Endothelial cell of umbilical vein (primary cell): ENCODE data around the gene PRKAG2. TPM values are rescaled to one million over a fixed set of nuclear protein-coding genes. Genes with fewer than 3 reads are reported as not detected.
"Not testable (repeated sequence)": the region's sequence is repeated elsewhere in the genome, so short reads cannot be mapped to it uniquely, and the experiment has no call there.

ENCODE experiments used
- BruUV-seq: library from RNA; stranded (reverse); fragments of 400-500 nt; replicated peaks from 2 replicates; lab custom pipeline; 2021; lab: Mats Ljungman, UMichigan
- CTCF ChIA-PET: fragments of 300-600, 350-600 bp; sonication (Branson Sonifier 250); formaldehyde crosslinking; loops from one replicate; lab custom pipeline; 2021; ENCODE audit warnings: antibody characterized with exemption, inconsistent platforms; lab: Charles Lee
- POLR2A ChIA-PET: fragments of 300-600, 350-600 bp; sonication (Branson Sonifier 250); formaldehyde crosslinking; loops from one replicate; lab custom pipeline; 2021; ENCODE audit warnings: antibody characterized with exemption, inconsistent platforms; lab: Charles Lee
- DNase-seq: peaks from one replicate; pipeline ENCODE4 v3.0.0-alpha.2; 2011; ENCODE audit warnings: low read depth, low spot score
- FAIRE-seq: peaks from 2 replicates; lab custom pipeline; 2011; peaks lifted over from hg19 to GRCh38; lab: Jason Lieb, UNC
- H2AFZ ChIP-seq: 2 replicates; pipeline ENCODE4 v1.6.0; 2012; ENCODE audit warnings: low read depth, low read length, control low read depth, inconsistent platforms
- H3K27ac ChIP-seq: 2 replicates; pipeline ENCODE4 v1.5.1; 2011; ENCODE audit warnings: low read depth, mild to moderate bottlenecking, control low read depth, low read length, moderate library complexity; ENCODE audit not compliant: insufficient read depth
- H3K27me3 ChIP-seq, 2 experiments: 2 replicates each; pipeline versions ENCODE4 v1.6.0 to v1.6.1; 2011; ENCODE audit warnings: low read length in 2 of 2, mixed read lengths in 1 of 2; ENCODE audit not compliant: control insufficient read depth in 2 of 2, insufficient read depth in 2 of 2
- H3K36me3 ChIP-seq, 2 experiments: 2 replicates in 1 of 2; 3 replicates in 1 of 2; pipeline ENCODE4 v1.5.1; 2011; ENCODE audit warnings: low read length in 2 of 2, mild to moderate bottlenecking in 1 of 2, moderate library complexity in 1 of 2; ENCODE audit not compliant: control insufficient read depth in 2 of 2, insufficient read depth in 2 of 2; ENCODE audit errors: extremely low read depth in 1 of 2
- H3K4me1 ChIP-seq: 3 replicates; pipeline ENCODE4 v1.5.1; 2011; ENCODE audit warnings: mild to moderate bottlenecking, low read length; ENCODE audit not compliant: control insufficient read depth, insufficient read depth; ENCODE audit errors: extremely low read depth
- H3K4me2 ChIP-seq: 2 replicates; pipeline ENCODE4 v1.6.1; 2011; ENCODE audit warnings: low read length, control low read depth, mixed read lengths; ENCODE audit not compliant: insufficient read depth
- H3K4me3 ChIP-seq, 3 experiments: fragments of 200-600 bp in 1 of 3; sonication (generic), shearing (Covaris generic) in 1 of 3; replicated peaks in 1 of 3; 2 replicates each; pipeline ENCODE4 v1.5.1; 2011 to 2016; ENCODE audit warnings: control low read depth in 3 of 3, low read length in 3 of 3, mild to moderate bottlenecking in 2 of 3, inconsistent platforms in 1 of 3, low read depth in 1 of 3, moderate library complexity in 1 of 3; ENCODE audit not compliant: insufficient read depth in 1 of 3
- H3K79me2 ChIP-seq: 2 replicates; pipeline ENCODE4 v1.6.0; 2012; ENCODE audit warnings: low read length, inconsistent platforms; ENCODE audit not compliant: control insufficient read depth, insufficient read depth
- H3K9ac ChIP-seq: replicated peaks from 2 replicates; pipeline ENCODE3; 2011; ENCODE audit warnings: low read length, control low read depth; ENCODE audit not compliant: insufficient read depth; ENCODE audit errors: extremely low read depth
- H3K9me1 ChIP-seq: replicated peaks from 3 replicates; pipeline ENCODE4 v1.6.0; 2011; ENCODE audit warnings: mild to moderate bottlenecking, low read length; ENCODE audit not compliant: control insufficient read depth, insufficient read depth; ENCODE audit errors: extremely low read depth
- H3K9me3 ChIP-seq: replicated peaks from 2 replicates; pipeline ENCODE4 v1.5.1; 2012; ENCODE audit warnings: low read length, inconsistent platforms; ENCODE audit not compliant: control insufficient read depth, insufficient read depth
- H4K20me1 ChIP-seq: replicated peaks from 2 replicates; pipeline ENCODE3; 2011; ENCODE audit warnings: mild to moderate bottlenecking, low read length; ENCODE audit not compliant: control insufficient read depth, insufficient read depth; ENCODE audit errors: extremely low read depth
- CTCF ChIP-seq, 2 donors: IDR thresholded peaks; 1 replicate in 1 of 2; 2 replicates in 1 of 2; pipeline ENCODE4 v1.5.1; 2011; ENCODE audit warnings: low read length in 2 of 2, mild to moderate bottlenecking in 2 of 2, moderate library complexity in 2 of 2, control low read depth in 1 of 2, inconsistent platforms in 1 of 2, low read depth in 1 of 2; ENCODE audit not compliant: insufficient read depth in 1 of 2; ENCODE audit errors: extremely low read depth in 1 of 2
- EZH2 ChIP-seq: IDR thresholded peaks from 2 replicates; pipeline ENCODE4 v1.6.1; 2012; ENCODE audit warnings: borderline replicate concordance, low read depth, mild to moderate bottlenecking, moderate library complexity, low read length, inconsistent platforms; ENCODE audit not compliant: severe bottlenecking
- FOS ChIP-seq: IDR thresholded peaks from 2 replicates; pipeline ENCODE4 v1.6.1; 2011; ENCODE audit warnings: mild to moderate bottlenecking, low read length, moderate library complexity, borderline replicate concordance; ENCODE audit not compliant: insufficient read depth
- GATA2 ChIP-seq: IDR thresholded peaks from 2 replicates; pipeline ENCODE4 v1.7.0; 2011; ENCODE audit warnings: low read depth, mild to moderate bottlenecking, moderate library complexity, mixed read lengths, low read length; ENCODE audit not compliant: insufficient read length, insufficient read depth
- JUN ChIP-seq: IDR thresholded peaks from 2 replicates; pipeline ENCODE4 v1.6.1; 2011; ENCODE audit warnings: borderline replicate concordance, low read depth; ENCODE audit not compliant: insufficient read length, insufficient read depth
- MYC ChIP-seq: IDR thresholded peaks from one replicate; pipeline ENCODE4 v1.6.1; 2011; ENCODE audit warnings: mild to moderate bottlenecking, low read depth, low read length
- POLR2A ChIP-seq: IDR thresholded peaks from 2 replicates; pipeline ENCODE4 v1.6.1; 2012; ENCODE audit warnings: low read depth, mild to moderate bottlenecking, control low read depth, low read length
- POLR2AphosphoS5 ChIP-seq: IDR thresholded peaks from 2 replicates; pipeline ENCODE4 v1.6.1; 2012; ENCODE audit warnings: low read depth, mild to moderate bottlenecking, control low read depth, low read length, moderate library complexity; ENCODE audit not compliant: insufficient read depth
- dilution Hi-C: fragments of 300-500 bp; cut with MboI; formaldehyde crosslinking; loops from one replicate; pipeline ENCODE4 v1.15.0; 2019; ENCODE audit warnings: low sequenced_read_pairs; ENCODE audit not compliant: extremely low pct_ligation_motif_present
- intact Hi-C: fragments of 100-400 bp; cut with micrococcal nuclease; formaldehyde crosslinking; loops from one replicate; pipeline ENCODE4 v1.10.0; 2022
- polyA plus RNA-seq, 4 experiments: library from polyadenylated mRNA; depleted of rRNA in 3 of 4; stranded (reverse) in 3 of 4; unstranded in 1 of 4; fragments of >200 nt; gene quantifications; 2 replicates each; pipeline versions ENCODE4 v1.2.1 to v1.2.3, GENCODE V29; 2011 to 2012; ENCODE audit warnings: missing spikeins in 1 of 4
- total RNA-seq: library from RNA; stranded (reverse); gene quantifications from 2 replicates; pipeline ENCODE4 v1.2.3, GENCODE V29; 2021
- TF ChIP-seq, protein P1 (sequence below): IDR thresholded peaks from 2 replicates; pipeline ENCODE4 v1.6.1; 2011; ENCODE audit not compliant: insufficient read depth, insufficient read length

The PRKAG2 gene
- total and polyA plus RNA-seq, 2 donors (not counting 3 experiments of a cell fraction or from before 2014, with no cell fraction given) = 19.3 to 51.5 TPM

DNA sequence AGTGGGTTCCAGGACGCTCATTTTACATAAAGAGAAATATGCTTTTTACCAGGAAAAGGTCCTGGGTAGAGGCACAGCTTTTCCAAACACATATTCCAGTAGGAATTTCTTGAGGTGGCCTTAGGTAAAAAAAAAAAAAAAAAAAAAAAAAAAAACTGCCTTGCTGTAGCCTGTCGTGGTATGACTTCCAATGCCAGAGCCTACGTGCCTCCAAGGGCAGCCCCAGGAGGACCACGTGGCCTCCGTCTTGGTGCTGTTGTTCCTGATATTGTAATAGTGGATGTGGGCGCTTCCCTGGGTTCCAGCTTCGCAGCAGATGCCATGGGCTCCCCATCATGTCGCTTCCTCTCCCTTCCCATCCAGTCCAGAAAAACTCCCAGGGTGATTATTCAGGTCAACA, 49.3 kb downstream of the PRKAG2 start:
- TF ChIP-seq MYC (no peak), POLR2A (no peak), POLR2AphosphoS5 (no peak), FOS (no peak), JUN (no peak), CTCF (IDR thresholded peaks at IDR 0.05; ENCODE audit: extremely low read depth in 1 of 2, insufficient read depth in 1 of 2, low read depth in 1 of 2, low read length in 2 of 2) (no peak), GATA2 (no peak), EZH2 (no peak)
- TF ChIP-seq, protein P1, sequence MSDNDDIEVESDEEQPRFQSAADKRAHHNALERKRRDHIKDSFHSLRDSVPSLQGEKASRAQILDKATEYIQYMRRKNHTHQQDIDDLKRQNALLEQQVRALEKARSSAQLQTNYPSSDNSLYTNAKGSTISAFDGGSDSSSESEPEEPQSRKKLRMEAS = no peak
- no peak for FAIRE-seq
- POLR2A ChIA-PET = no interaction called here

DNA sequence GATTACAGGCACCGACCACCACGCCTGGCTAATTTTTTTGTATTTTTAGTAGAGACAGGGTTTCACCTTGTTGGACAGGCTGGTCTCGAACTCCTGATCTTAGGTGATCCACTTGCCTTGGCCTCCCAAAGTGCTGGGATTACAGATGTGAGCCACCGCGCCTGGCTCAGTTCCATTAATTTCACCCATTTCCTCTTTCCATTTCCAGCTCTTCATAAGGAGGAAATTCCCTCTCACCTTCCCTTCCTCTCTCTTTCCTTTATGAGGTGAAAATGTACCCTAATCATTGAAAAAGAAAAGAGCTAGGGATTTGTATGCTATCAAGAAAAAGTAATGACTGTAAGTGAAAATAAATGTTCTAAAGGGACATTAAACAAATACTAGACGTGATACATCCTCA, 50.6 kb downstream of the PRKAG2 start:
- H3K27ac ChIP-seq, H3K4me2 ChIP-seq, H2AFZ ChIP-seq, H3K4me1 ChIP-seq, H3K79me2 ChIP-seq, BruUV-seq, H3K9me1 ChIP-seq, intact Hi-C loops, H3K9ac ChIP-seq, H4K20me1 ChIP-seq, CTCF ChIA-PET, POLR2A ChIA-PET, dilution Hi-C loops, H3K4me3 ChIP-seq, H3K36me3 ChIP-seq, FAIRE-seq, H3K9me3 ChIP-seq: not testable (repeated sequence)
- peaks cover 5 to 11% of the 10 kb centered on the region in 2 experiments for H3K27me3 ChIP-seq
- DNase-seq = peak; percentile 11

More for the DNA sequence above, 49.3 kb downstream of the PRKAG2 start:
- dilution Hi-C loops (no loop called here), intact Hi-C loops (no loop called here)
- no peaks in the 10 kb centered on the region for H3K36me3 ChIP-seq
- no peak overlapping the region for H3K9ac ChIP-seq
- H3K79me2 ChIP-seq = no peaks in the 10 kb centered on the region
- peaks cover 5 to 11% of the 10 kb centered on the region in 2 experiments for H3K27me3 ChIP-seq
- no peaks in the 10 kb centered on the region for H3K4me1 ChIP-seq
- H3K9me1 ChIP-seq = no peaks in the 10 kb centered on the region
- no peaks in the 10 kb centered on the region for H3K9me3 ChIP-seq
- H3K4me2 ChIP-seq = no peak overlapping the region
- no peak overlapping the region for H3K4me3 ChIP-seq
- no peaks in the 10 kb centered on the region for H4K20me1 ChIP-seq
- CTCF ChIA-PET = no interaction called here
- BruUV-seq = no TSS peak
- H2AFZ ChIP-seq = no peak overlapping the region
- H3K27ac ChIP-seq = no peak overlapping the region
- DNase-seq = no peak
